ENCODE results near the gene CHN2. TPM values are rescaled to one million over a fixed set of nuclear protein-coding genes. Genes with fewer than 3 reads are reported as not detected.
"Not testable (repeated sequence)": the region's sequence is repeated elsewhere in the genome, so short reads cannot be mapped to it uniquely, and the experiment has no call there.

Gene CHN2
- polyA plus RNA-seq, 1 donor = 10.5 TPM

GRCh38 chr7:29508608-29509007, 314.0 kb downstream of the CHN2 start:
- no peak for DNase-seq

DNA sequence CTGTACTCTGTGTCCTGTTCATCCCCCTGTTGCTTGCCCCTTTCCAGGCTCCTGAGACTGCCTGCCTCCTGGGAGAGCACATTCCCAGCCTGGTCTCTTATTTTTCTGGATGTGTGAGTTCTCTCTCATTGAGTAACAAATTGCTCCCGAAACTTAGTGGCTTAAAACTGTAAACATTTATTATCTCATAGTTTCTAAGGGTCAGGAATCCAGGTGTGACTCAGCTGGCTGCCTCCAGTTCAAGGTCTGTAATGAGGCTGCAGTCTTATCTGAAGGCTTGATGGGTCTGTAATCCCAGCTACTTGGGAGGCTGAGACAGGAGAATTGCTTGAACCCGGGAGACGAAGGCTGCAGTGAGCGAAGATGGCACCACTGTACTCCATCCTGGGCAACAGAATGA, 315.5 kb downstream of the CHN2 start:
- no peak for DNase-seq

GRCh38 chr7:29511337-29511736, 316.8 kb downstream of the CHN2 start:
- no peak for DNase-seq

GRCh38 chr7:29511851-29512250, 317.3 kb downstream of the CHN2 start:
- DNase-seq = no peak

GRCh38 chr7:29516491-29516890, 321.9 kb downstream of the CHN2 start:
- no peak for DNase-seq

DNA sequence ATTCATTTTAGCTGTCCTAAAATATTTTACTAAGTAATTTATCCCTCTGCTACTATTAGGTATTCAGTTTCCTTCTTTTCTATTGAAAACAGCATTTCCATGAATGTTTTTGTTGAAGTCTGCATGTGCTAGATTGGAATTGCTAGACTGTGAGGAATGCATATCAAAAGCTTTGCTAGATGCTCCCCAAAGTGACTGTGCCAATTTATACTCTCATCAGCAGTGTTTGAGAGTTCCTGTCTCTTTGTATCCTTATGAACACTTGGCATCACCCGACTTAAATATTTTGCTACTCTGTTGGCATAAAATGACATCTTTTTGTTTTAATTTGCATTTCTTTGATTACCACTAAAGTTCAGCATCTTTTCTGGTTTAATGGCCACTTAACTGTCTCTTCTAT, 324.0 kb downstream of the CHN2 start:
- no peak for DNase-seq

GRCh38 chr7:29523728-29524127, 329.2 kb downstream of the CHN2 start:
- no peak for DNase-seq

- DNase-seq = no peak
These were observed 333.0 kb downstream of the CHN2 start for GRCh38 chr7:29527505-29528108.

DNA sequence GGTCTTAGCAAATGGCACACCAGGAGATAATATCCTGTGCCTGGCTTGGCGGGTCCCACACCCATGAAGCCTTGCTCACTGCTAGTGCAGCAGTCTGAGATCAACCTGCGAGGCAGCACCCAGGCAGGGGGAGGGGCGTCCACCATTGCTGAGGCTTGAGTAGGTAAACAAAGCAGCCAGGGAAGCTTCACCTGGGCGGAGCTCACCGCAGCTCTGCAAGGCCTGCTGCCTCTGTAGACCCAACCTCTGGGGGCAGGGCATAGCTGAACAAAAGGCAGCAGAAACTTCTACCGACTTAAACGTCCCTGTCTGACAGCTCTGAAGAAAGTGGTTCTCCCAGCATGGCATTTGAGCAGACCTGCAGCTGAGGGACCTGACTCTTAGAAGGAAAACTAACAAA, 334.0 kb downstream of the CHN2 start:
- not testable (repeated sequence) for DNase-seq

Other genes starting within 250 kb of the CHN2 start
- 21.7 TPM for gene TRIL, start 236.4 kb upstream of the CHN2 start, polyA plus RNA-seq (ENCODE audit: insufficient read length)
- 21.4 TPM for gene CPVL, start 48.2 kb upstream of the CHN2 start, polyA plus RNA-seq (ENCODE audit: insufficient read length)